Panc1 (cell line): ENCODE results near the gene ADM2.

Experiments
- POLR2AphosphoS5 ChIP-seq: IDR thresholded peaks from 2 replicates; pipeline ENCODE4 v1.6.1; 2012; ENCODE audit warnings: mild to moderate bottlenecking, low read depth, low read length, moderate library complexity
- TF ChIP-seq, protein P1 (sequence below): fragments of 450-650 bp; IDR thresholded peaks from 2 replicates; pipeline ENCODE4 v1.5.1; 2017; ENCODE audit warnings: mild to moderate bottlenecking
- TF ChIP-seq, protein P2 (sequence below), 2 experiments: IDR thresholded peaks; 2 replicates each; pipeline ENCODE4 v1.6.1; 2011 to 2012; ENCODE audit warnings: low read depth in 2 of 2, control low read depth in 1 of 2, low read length in 1 of 2, mild to moderate bottlenecking in 1 of 2, moderate library complexity in 1 of 2; ENCODE audit not compliant: insufficient read depth in 1 of 2

DNA sequence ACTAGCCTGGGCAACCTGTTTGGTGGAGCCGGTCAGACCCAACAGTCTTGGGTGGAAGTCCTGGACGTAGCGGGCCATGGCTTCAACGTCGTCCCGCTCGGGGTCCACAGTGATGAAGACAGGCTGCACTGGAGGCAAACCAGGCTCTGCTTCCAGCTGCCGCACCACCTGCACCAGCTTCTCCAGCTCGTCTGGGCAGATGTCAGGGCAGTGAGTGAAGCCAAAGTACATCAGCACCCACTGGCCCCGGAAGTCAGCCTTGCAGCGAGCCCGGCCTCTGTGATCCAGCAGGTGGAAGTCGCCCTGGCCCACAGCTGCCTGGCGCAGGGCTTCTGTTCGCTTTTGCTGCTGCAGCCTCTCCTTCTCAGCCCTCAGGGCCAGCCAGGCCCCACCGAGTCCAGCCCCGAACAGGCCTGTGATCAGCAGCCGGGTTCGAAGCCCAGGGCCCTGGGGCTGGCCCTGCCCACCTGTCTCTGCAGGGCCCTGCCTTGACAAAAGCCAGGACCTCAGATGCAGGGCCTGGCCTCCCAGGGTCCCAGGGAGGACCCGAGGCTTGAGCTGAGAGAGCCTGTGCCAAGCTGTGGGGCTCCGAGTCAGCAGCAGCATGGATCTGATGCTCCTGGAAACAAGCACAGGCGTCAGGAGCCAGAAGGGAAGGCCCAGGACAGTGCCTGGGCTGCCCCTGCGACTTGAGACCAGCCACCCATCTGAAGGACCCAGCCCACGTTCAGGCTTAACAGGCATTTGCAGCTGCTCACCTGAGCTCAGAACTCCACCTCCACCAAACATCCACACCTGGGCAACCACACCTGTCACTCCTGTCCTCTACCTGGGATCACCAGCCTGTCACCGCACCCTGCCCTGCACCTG, 42.7 kb downstream of the ADM2 start:
- TF ChIP-seq, protein P1, sequence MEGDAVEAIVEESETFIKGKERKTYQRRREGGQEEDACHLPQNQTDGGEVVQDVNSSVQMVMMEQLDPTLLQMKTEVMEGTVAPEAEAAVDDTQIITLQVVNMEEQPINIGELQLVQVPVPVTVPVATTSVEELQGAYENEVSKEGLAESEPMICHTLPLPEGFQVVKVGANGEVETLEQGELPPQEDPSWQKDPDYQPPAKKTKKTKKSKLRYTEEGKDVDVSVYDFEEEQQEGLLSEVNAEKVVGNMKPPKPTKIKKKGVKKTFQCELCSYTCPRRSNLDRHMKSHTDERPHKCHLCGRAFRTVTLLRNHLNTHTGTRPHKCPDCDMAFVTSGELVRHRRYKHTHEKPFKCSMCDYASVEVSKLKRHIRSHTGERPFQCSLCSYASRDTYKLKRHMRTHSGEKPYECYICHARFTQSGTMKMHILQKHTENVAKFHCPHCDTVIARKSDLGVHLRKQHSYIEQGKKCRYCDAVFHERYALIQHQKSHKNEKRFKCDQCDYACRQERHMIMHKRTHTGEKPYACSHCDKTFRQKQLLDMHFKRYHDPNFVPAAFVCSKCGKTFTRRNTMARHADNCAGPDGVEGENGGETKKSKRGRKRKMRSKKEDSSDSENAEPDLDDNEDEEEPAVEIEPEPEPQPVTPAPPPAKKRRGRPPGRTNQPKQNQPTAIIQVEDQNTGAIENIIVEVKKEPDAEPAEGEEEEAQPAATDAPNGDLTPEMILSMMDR = no peak
- TF ChIP-seq POLR2AphosphoS5 = no peak
- TF ChIP-seq, protein P2, sequence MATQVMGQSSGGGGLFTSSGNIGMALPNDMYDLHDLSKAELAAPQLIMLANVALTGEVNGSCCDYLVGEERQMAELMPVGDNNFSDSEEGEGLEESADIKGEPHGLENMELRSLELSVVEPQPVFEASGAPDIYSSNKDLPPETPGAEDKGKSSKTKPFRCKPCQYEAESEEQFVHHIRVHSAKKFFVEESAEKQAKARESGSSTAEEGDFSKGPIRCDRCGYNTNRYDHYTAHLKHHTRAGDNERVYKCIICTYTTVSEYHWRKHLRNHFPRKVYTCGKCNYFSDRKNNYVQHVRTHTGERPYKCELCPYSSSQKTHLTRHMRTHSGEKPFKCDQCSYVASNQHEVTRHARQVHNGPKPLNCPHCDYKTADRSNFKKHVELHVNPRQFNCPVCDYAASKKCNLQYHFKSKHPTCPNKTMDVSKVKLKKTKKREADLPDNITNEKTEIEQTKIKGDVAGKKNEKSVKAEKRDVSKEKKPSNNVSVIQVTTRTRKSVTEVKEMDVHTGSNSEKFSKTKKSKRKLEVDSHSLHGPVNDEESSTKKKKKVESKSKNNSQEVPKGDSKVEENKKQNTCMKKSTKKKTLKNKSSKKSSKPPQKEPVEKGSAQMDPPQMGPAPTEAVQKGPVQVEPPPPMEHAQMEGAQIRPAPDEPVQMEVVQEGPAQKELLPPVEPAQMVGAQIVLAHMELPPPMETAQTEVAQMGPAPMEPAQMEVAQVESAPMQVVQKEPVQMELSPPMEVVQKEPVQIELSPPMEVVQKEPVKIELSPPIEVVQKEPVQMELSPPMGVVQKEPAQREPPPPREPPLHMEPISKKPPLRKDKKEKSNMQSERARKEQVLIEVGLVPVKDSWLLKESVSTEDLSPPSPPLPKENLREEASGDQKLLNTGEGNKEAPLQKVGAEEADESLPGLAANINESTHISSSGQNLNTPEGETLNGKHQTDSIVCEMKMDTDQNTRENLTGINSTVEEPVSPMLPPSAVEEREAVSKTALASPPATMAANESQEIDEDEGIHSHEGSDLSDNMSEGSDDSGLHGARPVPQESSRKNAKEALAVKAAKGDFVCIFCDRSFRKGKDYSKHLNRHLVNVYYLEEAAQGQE (IDR thresholded peaks at IDR 0.05; ENCODE audit: insufficient read depth in 1 of 2, low read depth in 2 of 2, low read length in 1 of 2) = no peak
